ENCODE results near the gene ARPP19.

GRCh38 chr15:52609593-52609992, 40.8 kb upstream of the ARPP19 start:
- no peak for TF ChIP-seq POLR2A (IDR thresholded peaks at IDR 0.05; ENCODE audit: low read depth, low read length)
- TF ChIP-seq POLR2AphosphoS5 (IDR thresholded peaks at IDR 0.05; ENCODE audit: low read depth, low read length), result no peak
- no peak for TF ChIP-seq PAX5 (IDR thresholded peaks at IDR 0.05; ENCODE audit: insufficient read depth, low read length, severe bottlenecking)
- TF ChIP-seq TAF1 (IDR thresholded peaks at IDR 0.05; ENCODE audit: low read depth, low read length), result no peak
- no peak for TF ChIP-seq POU2F2 (IDR thresholded peaks at IDR 0.05; ENCODE audit: low read depth, low read length)
